ENCODE measurements around the gene PPFIA4.

Gene PPFIA4

DNA sequence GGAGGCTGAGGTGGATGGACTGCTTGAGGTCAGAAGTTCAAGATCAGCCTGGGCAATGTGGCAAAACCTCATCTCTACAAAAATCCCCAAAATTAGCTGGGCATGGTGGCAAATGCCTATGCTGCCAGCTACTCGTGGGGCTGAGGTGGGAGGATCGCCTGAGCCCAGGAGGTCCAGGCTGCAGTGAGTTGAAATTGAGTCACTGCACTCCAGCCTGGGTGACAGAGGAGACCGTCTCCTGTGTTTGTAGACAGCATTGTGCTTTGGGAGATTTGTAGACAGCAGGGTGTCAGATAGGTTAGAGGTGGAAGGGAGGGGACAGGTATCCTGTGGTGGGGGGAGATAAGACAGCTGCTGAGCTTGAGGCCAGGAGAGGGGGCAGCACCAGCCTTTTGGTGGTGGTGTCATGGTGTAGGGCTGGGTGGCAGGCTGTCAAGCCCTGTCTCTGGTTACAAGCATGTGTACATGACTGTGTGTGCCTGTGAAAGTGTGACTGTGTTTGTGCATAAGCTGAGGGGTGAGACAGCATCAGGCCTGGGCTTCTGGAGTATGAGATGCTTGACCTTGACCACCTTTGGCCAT is 15.2 kb downstream of the PPFIA4 start:
- DNase-seq, result no peak

- no peak for DNase-seq
Observed at GRCh38 chr1:203043830-203044545, 17.7 kb downstream of the PPFIA4 start.

- DNase-seq, result no peak
Observed at GRCh38 chr1:203044546-203045250, 18.4 kb downstream of the PPFIA4 start.

DNA sequence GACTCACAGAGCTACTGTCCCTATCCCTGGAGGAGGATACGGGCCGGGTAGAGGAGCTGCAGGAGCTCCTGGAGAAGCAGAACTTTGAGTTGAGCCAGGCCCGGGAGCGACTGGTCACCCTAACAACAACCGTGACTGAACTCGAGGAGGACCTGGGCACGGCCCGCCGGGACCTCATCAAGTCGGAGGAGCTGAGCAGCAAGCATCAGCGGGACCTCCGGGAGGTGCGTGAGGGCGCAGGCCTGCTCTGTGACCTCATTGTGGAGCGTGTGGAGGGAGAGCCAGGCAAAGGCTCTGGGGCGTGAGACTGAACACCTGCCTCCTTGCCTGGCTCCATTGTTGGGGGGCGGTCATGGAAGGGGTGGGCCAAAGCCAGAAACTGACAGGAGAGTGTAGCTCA is 19.0 kb downstream of the PPFIA4 start:
- no peak for DNase-seq

GRCh38 chr1:203045821-203046594 is 19.7 kb downstream of the PPFIA4 start:
- DNase-seq, result peak; percentile 53

DNA sequence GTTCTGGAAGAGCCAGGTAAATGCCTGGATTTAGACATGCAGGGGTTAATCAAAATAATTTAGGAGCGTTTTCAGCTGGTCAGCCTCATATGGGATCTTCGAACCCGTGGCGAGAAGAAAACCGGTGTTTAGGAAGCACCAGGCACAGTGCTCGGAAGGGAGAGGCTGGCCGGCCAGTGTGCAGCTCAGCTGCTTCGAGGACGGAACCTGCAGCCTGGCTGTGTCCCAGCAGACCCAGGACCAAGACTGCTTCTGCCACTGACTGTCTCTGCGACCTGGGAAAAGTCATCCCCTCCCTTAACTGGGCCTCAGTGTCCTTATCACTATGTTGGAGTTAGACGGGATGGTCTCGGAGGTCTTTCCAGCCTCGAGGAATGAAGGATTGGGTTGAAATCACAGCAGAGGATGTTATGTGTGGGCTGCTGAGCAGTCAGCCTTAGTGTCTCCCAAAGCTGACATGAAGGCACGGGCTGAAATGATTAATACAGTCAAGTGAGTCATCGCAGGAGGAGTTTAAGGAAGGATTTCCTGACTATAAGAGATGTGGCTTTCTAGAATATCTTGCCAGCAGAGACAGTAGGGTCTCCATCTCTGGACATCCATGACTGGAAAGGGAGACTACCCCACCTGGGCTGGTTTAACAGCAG is 20.8 kb downstream of the PPFIA4 start:
- no peak for DNase-seq

DNA sequence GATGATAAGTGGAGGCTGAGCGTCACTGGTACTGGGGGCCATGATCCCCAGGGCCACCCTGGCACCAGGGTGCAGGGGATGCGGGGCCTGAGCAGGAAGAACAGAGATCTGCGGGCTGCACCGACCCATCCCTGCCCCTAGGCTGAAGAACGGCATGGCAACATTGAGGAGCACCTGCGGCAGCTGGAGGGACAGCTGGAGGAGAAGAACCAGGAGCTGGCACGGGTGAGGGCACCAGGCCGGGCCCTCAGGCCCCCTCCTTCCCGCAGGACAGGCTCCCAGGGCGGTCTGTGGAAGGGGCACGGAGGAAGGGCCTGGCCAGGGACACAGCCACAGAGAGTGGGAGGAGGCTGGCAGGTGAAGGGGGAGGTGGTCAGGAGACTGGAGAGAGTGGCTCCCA is 21.8 kb downstream of the PPFIA4 start:
- no peak for DNase-seq

DNA sequence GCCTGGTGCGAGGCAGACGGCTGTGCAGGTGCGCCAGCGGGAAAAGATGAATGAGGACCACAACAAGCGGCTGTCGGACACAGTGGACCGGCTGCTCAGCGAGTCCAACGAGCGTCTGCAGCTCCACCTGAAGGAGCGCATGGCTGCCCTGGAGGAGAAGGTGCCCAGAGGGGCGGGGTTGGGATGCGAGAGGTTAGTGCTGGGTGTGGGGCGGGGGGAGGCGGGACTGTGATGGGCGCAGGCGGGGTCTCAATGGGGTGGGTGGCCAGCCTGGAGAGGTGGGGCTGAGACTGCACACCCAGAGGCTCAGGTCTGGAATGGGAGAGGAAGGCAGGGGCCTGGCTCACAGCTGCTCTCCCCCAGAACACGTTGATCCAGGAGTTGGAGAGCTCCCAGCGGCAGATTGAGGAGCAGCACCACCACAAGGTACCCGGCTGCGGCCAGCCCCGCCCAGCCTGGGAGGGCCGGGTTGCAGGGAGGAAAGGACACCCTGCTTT is 22.3 kb downstream of the PPFIA4 start:
- peak; percentile 81 for DNase-seq

DNA sequence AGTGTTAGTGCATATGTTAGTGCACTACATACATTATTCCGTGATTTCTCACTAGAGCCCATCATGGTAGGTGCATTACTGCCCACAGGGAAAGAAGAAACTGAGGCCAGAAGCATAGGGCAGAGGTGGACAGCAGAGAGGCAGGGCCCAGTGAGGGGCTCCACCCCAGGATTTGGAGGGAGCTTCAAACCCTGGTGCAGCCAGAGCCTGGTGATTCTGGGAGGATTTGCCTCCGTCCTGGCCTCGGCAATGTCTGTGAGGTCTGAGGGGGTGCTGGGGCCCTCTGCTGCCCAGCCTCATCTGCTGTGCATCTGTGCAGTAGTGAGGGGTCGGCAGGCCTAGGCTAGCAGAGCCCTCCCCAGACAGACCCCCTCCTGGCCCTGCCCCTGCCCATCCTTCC is 22.8 kb downstream of the PPFIA4 start:
- DNase-seq, result no peak

DNA sequence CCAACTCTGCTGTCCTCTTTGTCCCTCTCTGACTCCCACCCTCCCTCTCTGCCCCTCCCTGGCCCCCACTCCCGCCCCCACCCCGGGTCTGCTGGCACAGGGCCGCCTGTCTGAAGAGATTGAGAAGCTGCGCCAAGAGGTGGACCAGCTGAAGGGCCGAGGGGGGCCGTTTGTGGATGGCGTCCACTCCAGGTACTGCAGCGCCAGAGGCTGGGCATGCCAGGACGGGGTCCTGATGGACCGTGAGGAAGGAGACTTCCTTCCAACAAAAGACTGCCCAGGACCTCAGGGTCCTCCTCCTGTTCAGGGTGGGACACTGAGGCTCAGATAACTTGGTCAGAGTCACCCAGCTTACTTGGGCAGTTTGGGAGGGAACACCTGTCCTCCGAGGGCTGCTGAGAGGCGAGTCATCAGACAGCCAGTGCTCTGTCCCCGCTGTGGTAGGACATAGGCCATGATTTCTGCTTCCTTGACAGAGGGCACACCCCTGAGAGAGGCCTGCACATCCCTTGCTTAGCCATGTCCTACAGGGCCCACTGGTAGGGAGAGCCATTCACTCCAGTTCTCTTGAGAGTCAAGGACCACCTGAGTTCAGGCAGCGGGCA is 23.4 kb downstream of the PPFIA4 start:
- no peak for DNase-seq

GRCh38 chr1:203050826-203051225 is 24.5 kb downstream of the PPFIA4 start:
- no peak for DNase-seq

GRCh38 chr1:203051841-203052324 is 25.6 kb downstream of the PPFIA4 start:
- peak; percentile 96 for DNase-seq

DNA sequence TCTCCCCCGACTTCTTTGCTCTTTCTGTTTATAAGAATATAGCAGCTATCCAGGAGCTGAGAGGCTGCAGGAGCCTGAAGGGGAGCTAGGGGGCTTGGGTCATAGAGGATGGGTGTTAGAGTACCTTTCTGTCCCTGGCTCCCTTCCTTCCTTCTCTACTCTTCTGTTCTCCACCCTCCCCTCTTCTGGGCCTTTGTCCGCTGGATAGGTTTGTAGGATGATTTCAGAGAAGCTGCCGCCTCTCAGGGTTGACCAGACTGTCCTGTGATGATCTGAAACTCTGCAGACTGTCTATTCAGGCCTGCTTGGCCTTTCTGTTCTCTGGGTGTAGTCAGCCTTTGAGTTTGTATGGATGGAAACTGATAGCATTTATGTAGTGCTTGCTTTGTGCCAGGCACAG is 26.3 kb downstream of the PPFIA4 start:
- peak; percentile 58 for DNase-seq

- no peak for DNase-seq
Observed at GRCh38 chr1:203054184-203054583, 27.9 kb downstream of the PPFIA4 start.

- no peak for DNase-seq
Observed at GRCh38 chr1:203054642-203055041, 28.4 kb downstream of the PPFIA4 start.

DNA sequence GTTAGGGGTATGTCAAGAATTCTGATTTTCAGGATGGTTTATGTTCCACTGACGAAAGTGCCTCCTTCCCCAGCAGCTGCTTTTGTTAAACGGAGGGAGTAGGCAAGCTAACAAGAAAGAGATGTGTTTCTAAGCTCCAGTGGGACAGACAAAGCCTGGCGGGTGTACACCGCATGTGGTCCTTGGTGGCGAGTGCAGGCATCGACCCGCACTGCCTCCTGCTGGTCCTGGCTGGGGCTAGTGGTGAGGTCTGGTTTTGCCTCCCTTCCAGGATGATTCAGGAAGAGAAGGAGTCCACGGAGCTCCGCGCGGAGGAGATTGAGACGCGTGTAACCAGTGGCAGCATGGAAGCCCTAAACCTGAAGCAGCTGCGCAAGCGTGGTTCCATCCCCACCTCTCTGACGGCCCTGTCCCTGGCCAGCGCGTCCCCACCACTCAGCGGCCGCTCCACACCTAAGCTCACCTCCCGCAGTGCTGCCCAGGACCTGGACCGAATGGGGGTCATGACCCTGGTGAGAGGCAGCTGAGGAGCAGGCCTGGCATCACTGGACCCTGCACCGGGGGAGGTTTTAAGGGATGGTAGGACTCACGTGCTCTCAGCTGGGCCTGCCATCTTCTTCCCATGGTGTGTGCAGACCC is 29.0 kb downstream of the PPFIA4 start:
- peak; percentile 38 for DNase-seq

DNA sequence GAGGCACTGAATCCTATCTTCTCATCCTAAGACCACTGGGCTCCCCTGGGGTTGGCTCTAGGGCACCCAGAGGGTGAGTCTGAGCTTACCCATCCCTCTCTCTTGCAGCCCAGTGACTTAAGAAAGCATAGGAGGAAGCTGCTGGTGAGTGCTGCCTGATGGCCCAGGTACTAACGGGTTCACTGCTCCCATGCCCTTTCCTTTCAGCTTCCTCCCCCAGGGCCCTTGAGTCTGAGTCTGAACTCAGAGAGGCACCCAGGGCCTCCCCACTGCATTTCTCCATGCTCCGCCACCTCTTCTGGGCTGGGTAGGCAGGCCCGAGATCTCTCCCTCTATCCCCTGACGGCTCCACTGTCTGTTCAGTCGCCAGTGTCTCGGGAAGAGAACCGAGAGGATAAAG is 29.7 kb downstream of the PPFIA4 start:
- DNase-seq, result no peak

DNA sequence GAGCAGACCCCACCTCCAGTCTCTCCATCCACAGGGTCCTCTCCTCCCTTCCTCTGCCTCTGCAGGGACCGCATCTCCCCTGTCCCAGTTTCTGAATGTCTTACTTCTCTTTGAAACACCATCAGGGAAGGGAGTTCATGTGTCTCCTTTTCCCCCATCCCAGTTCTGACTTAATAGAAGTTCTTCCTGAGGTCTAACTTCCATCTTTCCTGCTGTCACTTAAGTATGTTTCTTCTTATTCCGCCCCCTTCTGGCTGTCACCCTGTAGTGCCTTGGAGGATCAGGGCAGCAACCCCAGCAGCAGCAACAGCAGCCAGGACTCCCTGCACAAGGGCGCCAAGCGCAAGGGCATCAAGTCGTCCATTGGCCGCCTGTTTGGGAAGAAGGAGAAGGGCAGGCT is 30.2 kb downstream of the PPFIA4 start:
- DNase-seq, result no peak

DNA sequence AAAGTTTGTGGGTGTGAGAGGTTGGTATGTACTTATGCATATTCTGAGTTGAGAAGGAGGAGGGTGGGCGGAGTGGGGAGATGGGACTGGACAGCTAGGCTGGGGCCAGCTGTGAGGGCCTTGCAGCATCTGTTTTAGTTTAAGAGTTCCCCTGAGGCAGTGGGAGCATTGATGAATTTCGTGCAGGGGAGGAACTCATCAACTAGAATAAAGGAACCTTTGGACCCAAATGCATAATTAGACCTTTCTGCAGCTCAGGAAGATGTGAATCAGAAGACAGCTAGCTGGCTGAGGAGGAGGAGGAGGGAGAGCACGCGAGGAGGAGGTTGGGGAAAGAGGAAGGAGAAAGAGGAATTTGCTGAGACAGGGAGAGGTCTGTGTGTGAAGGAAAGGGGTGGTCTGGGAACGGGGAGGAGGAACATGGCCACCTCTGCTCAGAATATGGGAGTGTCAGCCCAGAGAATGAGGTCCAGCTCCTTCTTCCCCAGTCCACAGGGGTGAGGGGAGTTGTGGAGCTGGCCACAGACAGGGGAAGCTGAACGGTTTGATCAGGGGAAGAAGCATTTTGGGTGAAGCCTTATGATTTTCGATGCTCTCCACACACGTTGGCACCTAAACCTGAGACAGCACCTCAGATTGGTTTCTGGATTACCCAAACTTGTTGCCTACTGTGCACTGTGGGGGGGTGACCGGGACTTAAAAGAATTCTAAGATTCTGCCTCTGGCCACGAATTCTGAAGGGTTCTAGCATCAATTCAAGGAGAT is 31.8 kb downstream of the PPFIA4 start:
- DNase-seq, result no peak

DNA sequence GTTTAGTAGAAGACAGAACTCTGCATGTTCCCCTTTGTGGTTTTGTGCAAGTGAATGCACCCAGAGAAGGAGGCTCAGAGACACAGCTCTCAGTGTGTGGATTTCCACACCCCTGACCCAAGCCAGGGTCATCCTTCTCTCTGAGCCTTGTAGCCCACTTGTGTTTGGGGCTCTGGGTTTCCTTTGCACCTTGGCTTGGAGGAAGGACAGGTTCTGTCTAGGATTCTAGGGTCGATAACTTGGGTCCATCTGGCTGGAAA is 32.3 kb downstream of the PPFIA4 start:
- DNase-seq, result no peak

DNA sequence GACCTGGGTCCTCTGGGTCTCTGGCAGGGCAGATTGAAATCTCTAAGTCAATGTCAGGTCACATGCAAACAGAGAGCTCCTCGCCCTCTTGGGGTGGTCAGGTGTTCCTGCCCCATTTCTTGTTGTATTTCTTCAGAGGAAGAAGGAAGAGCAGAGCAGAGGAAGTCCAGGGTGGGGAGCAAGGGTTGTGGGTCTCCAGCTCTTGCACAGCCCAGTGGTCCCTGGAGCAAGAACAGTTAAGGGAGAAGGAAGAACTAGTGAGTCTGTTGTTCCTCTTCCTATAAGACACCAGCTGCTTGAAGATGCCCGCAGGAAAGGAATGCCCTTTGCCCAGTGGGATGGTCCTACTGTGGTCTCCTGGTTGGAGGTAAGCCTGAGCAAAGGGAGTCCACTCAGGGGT is 33.2 kb downstream of the PPFIA4 start:
- no peak for DNase-seq
